Measurements from ENCODE around the gene MCCC1. TPM values are rescaled to one million over a fixed set of nuclear protein-coding genes. Genes with fewer than 3 reads are reported as not detected.

Gene MCCC1
- total RNA-seq, 2 donors from 2014 or later = 20.7 to 44.2 TPM

DNA sequence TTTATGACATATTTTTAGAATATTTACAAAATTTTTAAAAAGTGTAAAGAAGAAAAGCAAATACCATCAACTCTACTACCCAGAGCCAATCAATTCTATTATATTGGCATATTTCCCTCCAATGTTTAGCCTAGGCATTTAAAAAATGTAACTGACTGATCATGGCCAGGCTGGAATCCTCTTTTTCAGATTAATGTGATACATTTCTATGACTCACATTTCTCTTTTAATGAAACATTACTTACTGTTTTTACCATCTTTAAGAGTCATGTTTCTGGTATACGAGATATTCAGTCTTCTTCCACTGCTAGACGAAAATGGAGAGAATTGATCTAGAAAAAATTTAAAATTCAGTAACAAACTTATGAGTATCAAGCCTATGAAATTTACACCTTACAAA, 65.5 kb downstream of the MCCC1 start:
- no peaks in the 10 kb centered on the region for H3K9me3 ChIP-seq
- H3K36me3 ChIP-seq = peaks cover 47% of the 10 kb centered on the region
- H3K4me3 ChIP-seq = no peak overlapping the region
- TF ChIP-seq, protein P1, sequence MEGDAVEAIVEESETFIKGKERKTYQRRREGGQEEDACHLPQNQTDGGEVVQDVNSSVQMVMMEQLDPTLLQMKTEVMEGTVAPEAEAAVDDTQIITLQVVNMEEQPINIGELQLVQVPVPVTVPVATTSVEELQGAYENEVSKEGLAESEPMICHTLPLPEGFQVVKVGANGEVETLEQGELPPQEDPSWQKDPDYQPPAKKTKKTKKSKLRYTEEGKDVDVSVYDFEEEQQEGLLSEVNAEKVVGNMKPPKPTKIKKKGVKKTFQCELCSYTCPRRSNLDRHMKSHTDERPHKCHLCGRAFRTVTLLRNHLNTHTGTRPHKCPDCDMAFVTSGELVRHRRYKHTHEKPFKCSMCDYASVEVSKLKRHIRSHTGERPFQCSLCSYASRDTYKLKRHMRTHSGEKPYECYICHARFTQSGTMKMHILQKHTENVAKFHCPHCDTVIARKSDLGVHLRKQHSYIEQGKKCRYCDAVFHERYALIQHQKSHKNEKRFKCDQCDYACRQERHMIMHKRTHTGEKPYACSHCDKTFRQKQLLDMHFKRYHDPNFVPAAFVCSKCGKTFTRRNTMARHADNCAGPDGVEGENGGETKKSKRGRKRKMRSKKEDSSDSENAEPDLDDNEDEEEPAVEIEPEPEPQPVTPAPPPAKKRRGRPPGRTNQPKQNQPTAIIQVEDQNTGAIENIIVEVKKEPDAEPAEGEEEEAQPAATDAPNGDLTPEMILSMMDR (IDR thresholded peaks at IDR 0.05) = no peak
- H3K27ac ChIP-seq = no peak overlapping the region
- no peaks in the 10 kb centered on the region for H3K4me1 ChIP-seq
- no peaks in the 10 kb centered on the region for H3K27me3 ChIP-seq
- no peak for DNase-seq (ENCODE audit: low spot score)

- peaks cover 51% of the 10 kb centered on the region for H3K36me3 ChIP-seq
- TF ChIP-seq, protein P1 (IDR thresholded peaks at IDR 0.05) = no peak
- H3K4me1 ChIP-seq = no peaks in the 10 kb centered on the region
- no peak overlapping the region for H3K27ac ChIP-seq
- peaks cover 0 to 4% of the 10 kb centered on the region in 2 donors for H3K9me3 ChIP-seq
- DNase-seq (ENCODE audit: low spot score) = no peak
- H3K4me3 ChIP-seq = no peak overlapping the region
- no peaks in the 10 kb centered on the region for H3K27me3 ChIP-seq
Measured at GRCh38 chr3:183032880-183033555, 66.3 kb downstream of the MCCC1 start.

GRCh38 chr3:183031826-183032225, 67.5 kb downstream of the MCCC1 start:
- no peak for DNase-seq (ENCODE audit: low spot score)
- no peaks in the 10 kb centered on the region for H3K27me3 ChIP-seq
- H3K4me1 ChIP-seq = no peaks in the 10 kb centered on the region
- no peak overlapping the region for H3K4me3 ChIP-seq
- H3K9me3 ChIP-seq = peaks cover 0 to 6% of the 10 kb centered on the region in 2 donors
- H3K36me3 ChIP-seq = peaks cover 43% of the 10 kb centered on the region
- H3K27ac ChIP-seq = no peak overlapping the region
- TF ChIP-seq, protein P1 (IDR thresholded peaks at IDR 0.05) = no peak

- TF ChIP-seq, protein P1 (IDR thresholded peaks at IDR 0.05) = no peak
- Histone ChIP-seq H3K36me3 (peaks cover 32% of the 10 kb centered on the region), H3K27ac (no peak overlapping the region), H3K9me3 (peaks cover 0 to 6% of the 10 kb centered on the region in 2 donors), H3K4me1 (no peaks in the 10 kb centered on the region), H3K27me3 (no peaks in the 10 kb centered on the region), H3K4me3 (no peak overlapping the region)
- no peak for DNase-seq (ENCODE audit: low spot score)
Measured at GRCh38 chr3:183028416-183028815, 70.9 kb downstream of the MCCC1 start.

GRCh38 chr3:183027276-183027675, 72.0 kb downstream of the MCCC1 start:
- Histone ChIP-seq H3K27me3 (no peaks in the 10 kb centered on the region), H3K4me3 (no peak overlapping the region), H3K27ac (no peak overlapping the region), H3K36me3 (peaks cover 28% of the 10 kb centered on the region), H3K9me3 (peaks cover 0 to 6% of the 10 kb centered on the region in 2 donors), H3K4me1 (no peaks in the 10 kb centered on the region)
- TF ChIP-seq, protein P1 (IDR thresholded peaks at IDR 0.05) = no peak
- no peak for DNase-seq (ENCODE audit: low spot score)

Measured in right atrium auricular region (tissue), 2 donors.